ENCODE data around the gene XPOT.

Gene XPOT

DNA sequence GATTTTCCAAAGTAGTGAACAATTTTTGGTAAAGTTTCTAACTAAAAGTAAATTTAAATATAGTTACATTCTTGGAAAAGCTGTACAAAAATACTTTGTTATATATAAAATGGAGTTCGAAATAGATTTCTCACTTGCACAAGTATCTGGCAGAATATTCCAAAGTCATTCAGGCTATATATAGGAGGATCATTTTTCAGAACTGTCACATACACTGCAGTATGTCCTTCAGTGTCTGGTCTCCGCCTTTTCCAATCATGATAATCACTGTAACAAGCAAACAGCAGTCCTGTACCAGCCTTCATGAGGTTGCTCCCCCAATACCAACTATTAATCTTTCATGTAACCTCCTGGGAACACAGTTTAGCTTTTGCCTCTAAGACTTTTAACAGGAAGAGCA lies 66.3 kb downstream of the XPOT start:
- Histone ChIP-seq H3K27me3 (ENCODE audit: insufficient read depth, low read length) (no peaks in the 10 kb centered on the region), H3K4me2 (ENCODE audit: low read length) (no peak overlapping the region), H3K9ac (ENCODE audit: low read length) (no peak overlapping the region), H3K79me2 (ENCODE audit: insufficient read depth, low read length) (no peaks in the 10 kb centered on the region), H2AFZ (ENCODE audit: low read length) (no peak overlapping the region), H3K9me2 (ENCODE audit: low read depth, low read length) (no peaks in the 10 kb centered on the region), H3K36me3 (ENCODE audit: insufficient read depth, low read length) (peaks cover 94% of the 10 kb centered on the region), H3K4me3 (ENCODE audit: low read depth, low read length, poor library complexity, severe bottlenecking) (no peak overlapping the region), H3F3A (ENCODE audit: insufficient read depth, low read length) (no peaks in the 10 kb centered on the region; the same call in 1 of the 2 replicates), H3K9me3 (ENCODE audit: low read length) (peaks cover 2% of the 10 kb centered on the region; the same call in 1 of the 2 replicates), H4K20me1 (ENCODE audit: insufficient read depth, low read length) (no peaks in the 10 kb centered on the region), H3K27ac (ENCODE audit: low read depth, low read length, poor library complexity, severe bottlenecking) (no peak overlapping the region), H3K4me1 (ENCODE audit: insufficient read depth, low read length, severe bottlenecking) (no peaks in the 10 kb centered on the region)
- TF ChIP-seq EZH2 (IDR thresholded peaks at IDR 0.05; ENCODE audit: borderline replicate concordance, low read length) = no peak
- TF ChIP-seq, protein P1, sequence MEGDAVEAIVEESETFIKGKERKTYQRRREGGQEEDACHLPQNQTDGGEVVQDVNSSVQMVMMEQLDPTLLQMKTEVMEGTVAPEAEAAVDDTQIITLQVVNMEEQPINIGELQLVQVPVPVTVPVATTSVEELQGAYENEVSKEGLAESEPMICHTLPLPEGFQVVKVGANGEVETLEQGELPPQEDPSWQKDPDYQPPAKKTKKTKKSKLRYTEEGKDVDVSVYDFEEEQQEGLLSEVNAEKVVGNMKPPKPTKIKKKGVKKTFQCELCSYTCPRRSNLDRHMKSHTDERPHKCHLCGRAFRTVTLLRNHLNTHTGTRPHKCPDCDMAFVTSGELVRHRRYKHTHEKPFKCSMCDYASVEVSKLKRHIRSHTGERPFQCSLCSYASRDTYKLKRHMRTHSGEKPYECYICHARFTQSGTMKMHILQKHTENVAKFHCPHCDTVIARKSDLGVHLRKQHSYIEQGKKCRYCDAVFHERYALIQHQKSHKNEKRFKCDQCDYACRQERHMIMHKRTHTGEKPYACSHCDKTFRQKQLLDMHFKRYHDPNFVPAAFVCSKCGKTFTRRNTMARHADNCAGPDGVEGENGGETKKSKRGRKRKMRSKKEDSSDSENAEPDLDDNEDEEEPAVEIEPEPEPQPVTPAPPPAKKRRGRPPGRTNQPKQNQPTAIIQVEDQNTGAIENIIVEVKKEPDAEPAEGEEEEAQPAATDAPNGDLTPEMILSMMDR (IDR thresholded peaks at IDR 0.05; ENCODE audit: low read length) = no peak

DNA sequence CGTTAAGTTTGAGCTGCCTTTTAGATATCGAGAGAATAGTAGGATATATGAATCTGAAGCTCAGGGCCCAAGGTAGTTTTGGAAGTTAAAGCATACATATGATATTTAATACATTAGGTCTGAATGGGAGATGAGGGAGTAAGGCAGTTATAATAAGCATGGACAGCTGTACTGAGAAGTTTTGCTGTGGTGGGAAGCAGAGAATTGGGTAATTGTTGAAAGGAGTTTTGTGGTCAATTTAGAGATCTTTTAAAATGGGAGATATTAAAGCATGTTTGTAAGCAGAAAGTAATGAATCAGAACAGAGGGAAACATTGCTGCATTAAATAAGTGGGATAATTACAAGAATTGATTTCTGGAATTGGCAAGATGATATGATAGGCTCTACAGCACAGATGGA lies 69.0 kb downstream of the XPOT start:
- no peak for TF ChIP-seq EZH2 (IDR thresholded peaks at IDR 0.05; ENCODE audit: borderline replicate concordance, low read length)
- TF ChIP-seq, protein P1 (IDR thresholded peaks at IDR 0.05; ENCODE audit: low read length) = no peak
- no peaks in the 10 kb centered on the region for H4K20me1 ChIP-seq (ENCODE audit: insufficient read depth, low read length)
- H3K9ac ChIP-seq (ENCODE audit: low read length) = no peak overlapping the region
- 0 out of 2 replicates have a peak, but pooled peaks cover 4% of the 10 kb centered on the region for H3K79me2 ChIP-seq (ENCODE audit: insufficient read depth, low read length)
- no peak overlapping the region for H3K4me3 ChIP-seq (ENCODE audit: low read depth, low read length, poor library complexity, severe bottlenecking)
- H2AFZ ChIP-seq (ENCODE audit: low read length) = no peak overlapping the region
- H3K36me3 ChIP-seq (ENCODE audit: insufficient read depth, low read length) = peaks cover 98% of the 10 kb centered on the region
- no peak overlapping the region for H3K4me2 ChIP-seq (ENCODE audit: low read length)
- peaks cover 2% of the 10 kb centered on the region; the same call in 1 of the 2 replicates for H3K9me3 ChIP-seq (ENCODE audit: low read length)
- no peaks in the 10 kb centered on the region for H3K9me2 ChIP-seq (ENCODE audit: low read depth, low read length)
- H3K27me3 ChIP-seq (ENCODE audit: insufficient read depth, low read length) = no peaks in the 10 kb centered on the region
- H3K4me1 ChIP-seq (ENCODE audit: insufficient read depth, low read length, severe bottlenecking) = no peaks in the 10 kb centered on the region
- no peak overlapping the region for H3K27ac ChIP-seq (ENCODE audit: low read depth, low read length, poor library complexity, severe bottlenecking)
- no peaks in the 10 kb centered on the region for H3F3A ChIP-seq (ENCODE audit: insufficient read depth, low read length)

DNA sequence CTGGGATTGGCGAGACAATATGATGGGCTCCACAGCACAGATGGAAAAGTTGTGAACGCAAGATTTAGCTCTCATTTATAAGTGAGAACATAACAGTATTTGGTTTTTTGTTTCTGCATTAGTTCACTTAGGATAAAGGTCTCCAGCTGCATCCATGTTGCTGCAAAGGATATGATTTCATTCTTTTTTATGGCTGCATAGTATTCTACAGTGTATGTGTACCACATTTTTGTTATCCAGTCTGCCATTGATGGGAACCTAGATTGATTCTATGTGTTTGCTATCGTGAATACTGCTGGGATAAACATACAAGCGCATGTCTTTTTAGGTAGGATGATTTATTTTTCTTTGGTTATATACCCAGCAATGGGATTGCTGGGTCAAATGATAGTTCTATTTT lies 71.3 kb downstream of the XPOT start:
- no peak overlapping the region for H2AFZ ChIP-seq (ENCODE audit: low read length)
- no peaks in the 10 kb centered on the region for H3K27me3 ChIP-seq (ENCODE audit: insufficient read depth, low read length)
- H3K4me2 ChIP-seq (ENCODE audit: low read length) = no peak overlapping the region
- H3F3A ChIP-seq (ENCODE audit: insufficient read depth, low read length) = no peaks in the 10 kb centered on the region
- H3K79me2 ChIP-seq (ENCODE audit: insufficient read depth, low read length) = peaks cover 4% of the 10 kb centered on the region; the same call in 1 of the 2 replicates
- H3K9me2 ChIP-seq (ENCODE audit: low read depth, low read length) = no peaks in the 10 kb centered on the region
- peaks cover 2% of the 10 kb centered on the region; the same call in 1 of the 2 replicates for H3K9me3 ChIP-seq (ENCODE audit: low read length)
- H3K9ac ChIP-seq (ENCODE audit: low read length) = no peak overlapping the region
- no peak for TF ChIP-seq EZH2 (IDR thresholded peaks at IDR 0.05; ENCODE audit: borderline replicate concordance, low read length)
- TF ChIP-seq, protein P1 (IDR thresholded peaks at IDR 0.05; ENCODE audit: low read length) = no peak
- no peak overlapping the region for H3K27ac ChIP-seq (ENCODE audit: low read depth, low read length, poor library complexity, severe bottlenecking)
- no peaks in the 10 kb centered on the region for H4K20me1 ChIP-seq (ENCODE audit: insufficient read depth, low read length)
- peaks cover 98% of the 10 kb centered on the region for H3K36me3 ChIP-seq (ENCODE audit: insufficient read depth, low read length)
- H3K4me3 ChIP-seq (ENCODE audit: low read depth, low read length, poor library complexity, severe bottlenecking) = no peak overlapping the region
- no peaks in the 10 kb centered on the region for H3K4me1 ChIP-seq (ENCODE audit: insufficient read depth, low read length, severe bottlenecking)

All from OCI-LY1 (cell line).